GM12873 (cell line): ENCODE results near the gene PODNL1.

Experiments
- TF ChIP-seq, protein P1 (sequence below): IDR thresholded peaks from 2 replicates; pipeline ENCODE4 v1.5.1; 2012; ENCODE audit warnings: low read depth, mild to moderate bottlenecking, moderate library complexity, low read length, control low read depth; ENCODE audit not compliant: insufficient read depth; ENCODE audit errors: missing control alignments

Gene PODNL1

DNA sequence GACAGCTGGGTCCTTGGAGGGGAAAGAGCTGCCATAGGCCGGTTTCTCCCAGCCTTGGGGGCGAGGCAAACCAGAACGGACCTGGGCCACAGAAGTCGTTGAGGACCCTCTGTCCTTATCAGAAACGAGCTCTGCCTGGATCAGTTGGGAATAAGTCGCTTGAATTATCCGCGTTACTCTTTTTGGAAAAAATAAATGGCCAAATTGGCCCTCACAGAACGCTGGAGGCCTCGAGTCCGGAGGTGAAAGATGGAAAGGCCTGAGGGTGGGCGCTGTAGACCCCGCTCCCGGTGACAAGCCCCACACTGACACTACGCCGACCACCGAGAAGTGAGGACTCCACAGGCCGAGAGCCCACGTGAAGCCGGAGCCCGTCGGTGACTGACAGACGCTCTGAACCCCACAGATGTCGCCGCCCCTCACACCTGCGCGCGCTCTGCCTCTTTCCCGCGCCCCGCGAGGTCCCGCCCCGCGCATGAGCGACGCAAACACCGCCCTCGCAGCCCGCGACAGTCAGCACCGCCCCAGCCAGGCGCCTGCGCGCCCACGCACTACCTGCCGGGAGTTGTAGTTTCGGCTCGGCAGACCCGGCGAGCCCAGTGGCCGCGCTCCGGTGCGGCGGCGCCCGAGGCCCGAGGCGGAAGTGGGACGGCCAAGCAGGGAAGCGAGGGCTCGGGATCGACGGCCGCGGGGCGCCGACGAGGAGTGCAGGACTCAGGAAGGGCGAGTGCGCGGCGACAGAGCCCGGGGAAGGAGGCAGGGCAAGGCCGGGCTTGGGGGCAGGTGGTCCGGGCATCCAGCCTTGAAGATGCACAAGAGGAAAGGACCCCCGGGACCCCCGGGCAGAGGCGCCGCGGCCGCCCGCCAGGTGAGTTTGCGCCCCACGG, 32.3 kb downstream of the PODNL1 start, which contains the start of the genes BRME1 and CC2D1A:
BRME1 (minus strand) TSS at position 484 of the 887 bp plus-strand sequence. CDS start 1,225 bp downstream, outside the sequence.
CC2D1A (plus strand) TSS at position 568 of the 887 bp plus-strand sequence; CDS start at position 809, 241 bp downstream.
- TF ChIP-seq, protein P1, sequence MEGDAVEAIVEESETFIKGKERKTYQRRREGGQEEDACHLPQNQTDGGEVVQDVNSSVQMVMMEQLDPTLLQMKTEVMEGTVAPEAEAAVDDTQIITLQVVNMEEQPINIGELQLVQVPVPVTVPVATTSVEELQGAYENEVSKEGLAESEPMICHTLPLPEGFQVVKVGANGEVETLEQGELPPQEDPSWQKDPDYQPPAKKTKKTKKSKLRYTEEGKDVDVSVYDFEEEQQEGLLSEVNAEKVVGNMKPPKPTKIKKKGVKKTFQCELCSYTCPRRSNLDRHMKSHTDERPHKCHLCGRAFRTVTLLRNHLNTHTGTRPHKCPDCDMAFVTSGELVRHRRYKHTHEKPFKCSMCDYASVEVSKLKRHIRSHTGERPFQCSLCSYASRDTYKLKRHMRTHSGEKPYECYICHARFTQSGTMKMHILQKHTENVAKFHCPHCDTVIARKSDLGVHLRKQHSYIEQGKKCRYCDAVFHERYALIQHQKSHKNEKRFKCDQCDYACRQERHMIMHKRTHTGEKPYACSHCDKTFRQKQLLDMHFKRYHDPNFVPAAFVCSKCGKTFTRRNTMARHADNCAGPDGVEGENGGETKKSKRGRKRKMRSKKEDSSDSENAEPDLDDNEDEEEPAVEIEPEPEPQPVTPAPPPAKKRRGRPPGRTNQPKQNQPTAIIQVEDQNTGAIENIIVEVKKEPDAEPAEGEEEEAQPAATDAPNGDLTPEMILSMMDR = no peak

- TF ChIP-seq, protein P1 = peak; percentile 52
These were observed 35.1 kb downstream of the PODNL1 start for GRCh38 chr19:13902993-13903555.

DNA sequence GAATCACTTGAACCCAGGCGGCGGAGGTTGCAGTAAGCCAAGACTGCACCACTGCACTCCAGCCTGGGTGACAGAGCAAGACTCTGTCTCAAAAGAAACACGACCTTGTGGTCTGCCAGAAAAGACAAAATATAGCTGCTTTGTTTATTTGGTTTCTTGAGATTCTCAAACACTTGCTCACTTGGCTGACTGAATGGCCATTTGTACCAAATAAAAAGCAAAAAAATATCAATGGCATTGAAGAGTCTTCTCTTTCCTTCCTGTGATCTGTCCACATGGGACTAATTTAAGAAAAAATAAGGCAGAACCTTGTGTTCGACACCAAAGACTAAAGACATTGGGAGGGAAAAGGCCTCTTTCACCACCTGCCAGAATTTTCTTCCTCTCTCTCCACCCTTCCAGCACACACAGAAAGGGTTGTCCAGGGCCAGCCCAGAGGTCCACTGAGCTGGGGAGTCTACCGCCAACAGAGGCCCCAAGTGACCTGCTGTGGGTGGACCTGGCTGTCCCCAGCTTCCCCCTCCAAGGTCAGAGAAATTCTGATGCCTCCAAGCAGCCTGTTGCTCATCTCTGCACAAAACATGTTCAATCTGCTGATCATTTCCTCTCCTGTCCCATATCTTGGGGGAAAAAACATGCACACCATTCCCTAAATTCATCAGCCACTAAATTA, 38.2 kb downstream of the PODNL1 start:
- TF ChIP-seq, protein P1 = no peak

DNA sequence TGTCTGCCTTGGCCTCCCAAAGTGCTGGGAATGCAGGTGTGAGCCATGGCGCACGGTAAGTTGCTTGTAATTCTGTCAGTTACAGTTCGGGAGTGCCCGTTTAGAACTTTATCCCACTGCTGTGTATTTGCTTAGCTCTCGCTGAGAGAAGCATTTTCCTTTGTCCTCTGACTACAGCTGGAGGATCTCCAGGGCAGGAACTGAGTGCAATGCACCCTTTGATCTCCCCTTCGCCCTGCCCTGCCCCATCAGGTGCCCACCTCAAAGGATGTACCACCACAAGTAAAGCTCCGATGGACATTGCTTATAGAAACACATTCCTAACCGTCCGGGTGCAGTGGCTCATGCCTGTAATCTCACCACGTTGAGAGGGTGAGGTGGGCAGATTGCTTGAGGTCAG, 38.8 kb downstream of the PODNL1 start:
- TF ChIP-seq, protein P1 = no peak

GRCh38 chr19:13896227-13896626, 42.0 kb downstream of the PODNL1 start:
- TF ChIP-seq, protein P1 = no peak

GRCh38 chr19:13894552-13894951, 43.7 kb downstream of the PODNL1 start:
- TF ChIP-seq, protein P1 = no peak

GRCh38 chr19:13892870-13893269, 45.3 kb downstream of the PODNL1 start:
- TF ChIP-seq, protein P1 = no peak
